NCI-H1092 (cell line): ENCODE results near the gene MOB3A.

Experiments used
- DNase-seq: peaks from one replicate; lab custom pipeline; 2025; lab: John Stamatoyannopoulos, UW

The MOB3A gene

DNA sequence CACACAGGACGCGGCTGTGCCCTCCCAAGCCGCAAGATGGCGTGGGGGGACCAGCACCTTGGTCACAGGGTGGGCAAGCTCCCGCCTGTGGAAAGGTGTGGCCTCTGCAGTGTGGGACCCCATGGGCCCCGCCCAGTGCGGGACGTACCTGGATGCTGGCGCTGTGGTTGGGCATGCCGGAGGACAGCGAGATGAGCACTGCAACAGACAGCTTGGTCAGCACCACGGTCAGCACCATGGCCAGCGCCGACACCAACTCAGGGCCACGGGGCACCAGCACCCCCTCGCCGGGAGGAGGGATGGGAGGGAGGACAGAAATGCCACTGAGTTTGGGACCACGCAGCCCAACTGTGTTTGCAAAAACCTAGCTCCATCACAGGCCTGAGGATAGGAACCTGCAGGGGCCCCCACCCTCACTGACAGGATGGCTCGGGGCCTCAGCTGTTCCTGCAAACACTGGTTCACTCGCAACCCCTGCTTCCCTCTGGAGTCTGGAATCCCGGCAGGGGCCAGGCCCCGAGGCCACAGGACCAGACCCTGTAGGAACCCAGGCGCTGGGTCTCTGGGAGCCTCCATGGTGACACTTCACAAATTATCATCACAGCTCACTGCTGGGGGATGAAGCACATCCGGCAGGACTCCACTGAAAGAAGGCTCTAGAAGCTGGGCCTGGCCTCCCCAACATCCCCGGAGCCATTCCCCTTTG is 27.7 kb upstream of the MOB3A start:
- no peak for DNase-seq

DNA sequence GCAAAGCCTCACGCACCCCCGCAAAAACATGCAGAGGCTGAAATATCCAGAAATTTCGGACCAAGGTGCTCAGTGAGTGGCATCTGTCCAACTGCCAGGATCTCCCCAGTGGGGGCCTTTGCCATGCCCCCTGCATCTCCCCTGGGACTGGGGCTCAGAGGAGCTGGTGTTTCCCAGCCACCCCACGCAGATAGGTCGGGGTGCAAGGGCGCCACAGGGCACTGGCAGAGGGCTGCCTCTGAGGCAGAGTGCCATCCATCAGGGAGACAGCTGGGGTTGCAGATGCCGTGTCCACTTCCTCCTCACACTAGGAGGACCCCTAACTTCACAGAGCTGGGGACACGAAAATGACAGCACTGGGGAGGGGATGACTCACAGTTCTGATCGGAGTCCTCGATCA is 26.9 kb upstream of the MOB3A start:
- no peak for DNase-seq

DNA sequence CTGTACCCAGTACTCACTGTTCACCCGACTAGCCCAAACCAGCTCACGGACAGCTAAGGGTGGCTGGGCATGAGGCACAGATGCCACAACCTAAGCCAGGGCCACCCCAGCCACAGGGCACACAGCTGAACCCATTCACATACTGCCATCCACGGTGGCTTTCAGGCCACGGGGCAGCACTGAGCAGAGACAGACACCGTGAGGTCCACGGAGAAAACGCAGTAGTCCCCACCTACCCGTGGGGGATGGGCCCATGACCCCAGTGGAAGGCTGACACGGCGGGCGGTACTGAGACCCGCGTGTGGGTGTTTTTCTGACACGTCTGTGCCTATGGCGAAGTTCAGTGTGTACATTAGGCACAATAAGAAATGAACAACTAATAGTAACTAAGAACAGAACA is 26.1 kb upstream of the MOB3A start:
- no peak for DNase-seq

DNA sequence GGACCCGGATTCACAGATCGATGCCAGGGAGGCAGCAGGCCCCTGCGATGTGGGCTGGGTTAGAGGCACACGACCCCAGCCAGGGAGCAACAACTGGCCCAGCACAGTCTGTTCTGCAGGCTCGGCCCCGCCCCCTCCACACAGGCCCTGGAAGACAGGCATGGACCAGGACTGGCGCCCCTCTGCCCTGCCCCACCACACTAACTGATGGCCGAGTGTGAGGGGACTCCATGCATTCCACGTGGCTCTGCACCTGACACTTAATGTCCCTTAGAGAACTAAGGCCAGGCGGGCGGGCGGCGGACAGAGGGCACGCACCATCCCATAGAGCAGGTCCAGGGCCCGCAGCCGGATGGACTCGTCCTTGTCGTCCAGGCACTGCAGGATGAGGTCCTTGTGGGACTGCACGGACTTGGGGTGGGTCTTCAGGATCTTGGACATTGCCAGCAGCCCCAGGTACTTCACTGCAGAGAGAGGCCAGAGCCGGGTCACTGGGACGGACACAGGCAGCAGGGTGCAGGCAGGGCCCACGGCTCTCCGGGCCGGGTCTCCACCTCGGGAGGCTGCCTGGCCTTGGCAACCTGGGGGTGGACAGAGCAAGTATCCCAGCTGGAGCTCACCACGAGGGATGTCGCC is 25.4 kb upstream of the MOB3A start:
- no peak for DNase-seq

DNA sequence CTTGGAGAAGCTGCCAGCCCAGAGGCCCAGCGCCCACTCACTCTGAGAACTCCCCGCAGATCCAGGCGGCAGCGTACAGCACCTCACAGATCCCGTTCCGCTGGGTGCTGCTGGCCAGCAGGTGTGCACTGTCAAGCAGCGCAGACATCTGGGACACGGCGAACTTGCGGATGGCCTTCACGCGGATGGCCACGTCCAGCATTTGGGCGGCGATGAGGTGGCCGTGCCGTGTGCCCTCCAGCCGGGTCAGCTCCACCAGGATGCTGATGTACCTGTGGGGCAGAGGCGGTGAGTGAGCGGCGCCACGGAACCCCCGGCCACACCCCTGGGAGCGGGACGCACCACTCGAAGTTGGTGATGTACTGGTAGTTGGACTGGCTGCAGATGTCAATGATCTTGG is 24.7 kb upstream of the MOB3A start:
- DNase-seq, result no peak

DNA sequence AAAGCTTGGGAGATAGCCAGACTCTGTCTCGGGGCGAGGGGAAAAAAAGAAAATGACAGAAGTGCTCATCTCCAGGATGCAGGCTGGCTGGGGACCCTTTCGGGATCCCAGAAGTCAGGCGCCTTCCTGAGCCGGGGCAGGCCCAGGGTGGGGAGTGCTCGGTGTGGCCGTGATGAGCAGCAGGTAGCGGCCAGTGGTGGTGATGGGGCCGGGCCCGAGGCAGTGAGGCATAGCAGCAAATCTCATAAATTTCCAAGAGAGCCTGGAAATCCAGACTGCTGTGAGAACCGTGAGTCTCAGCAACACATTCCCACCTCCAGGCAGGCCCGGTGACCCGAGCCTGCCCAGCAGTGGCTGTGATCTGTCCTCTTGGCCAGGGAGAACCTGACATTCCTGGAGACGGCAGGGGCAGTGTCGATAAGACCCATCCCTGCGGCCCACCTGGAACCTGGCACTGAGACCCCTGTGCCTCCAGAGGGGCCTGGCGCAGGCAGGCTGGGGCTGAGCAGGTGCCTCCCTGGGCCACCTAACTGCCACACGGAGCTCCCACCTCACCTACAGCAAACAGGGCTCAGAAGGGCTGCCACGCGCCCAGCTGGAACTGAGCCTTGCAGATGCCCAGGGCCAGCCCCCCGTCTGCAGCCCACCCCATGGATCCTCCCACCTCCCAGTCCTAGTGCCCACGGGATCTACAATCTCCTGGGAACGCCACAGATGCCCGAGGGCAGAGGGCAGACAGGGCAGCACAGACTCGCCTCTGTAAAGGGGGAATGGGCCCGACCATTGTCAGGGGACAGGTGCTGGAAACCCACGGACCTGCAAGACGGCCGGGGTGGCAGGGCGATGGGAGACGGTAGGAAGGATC is 24.0 kb upstream of the MOB3A start:
- DNase-seq, result no peak

DNA sequence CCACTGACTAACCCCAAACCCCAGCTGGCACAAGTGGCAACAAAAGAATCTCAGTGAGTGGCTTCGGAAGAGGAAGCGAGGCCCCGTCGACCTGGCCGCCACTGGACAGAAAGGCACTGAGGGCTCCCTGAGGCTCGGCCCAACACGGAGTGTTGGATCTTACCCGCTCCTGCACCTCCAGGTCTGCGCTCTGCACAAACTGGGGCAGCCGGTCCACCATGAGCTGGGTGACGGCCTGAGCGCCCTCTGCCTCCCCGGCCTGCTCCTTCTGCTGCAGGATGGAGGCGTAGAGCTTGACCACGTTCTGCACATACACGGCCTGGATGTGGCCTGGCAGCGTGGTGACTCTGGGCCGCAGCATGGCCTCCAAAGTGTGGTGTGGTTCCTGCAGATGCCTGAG is 22.3 kb upstream of the MOB3A start:
- no peak for DNase-seq

DNA sequence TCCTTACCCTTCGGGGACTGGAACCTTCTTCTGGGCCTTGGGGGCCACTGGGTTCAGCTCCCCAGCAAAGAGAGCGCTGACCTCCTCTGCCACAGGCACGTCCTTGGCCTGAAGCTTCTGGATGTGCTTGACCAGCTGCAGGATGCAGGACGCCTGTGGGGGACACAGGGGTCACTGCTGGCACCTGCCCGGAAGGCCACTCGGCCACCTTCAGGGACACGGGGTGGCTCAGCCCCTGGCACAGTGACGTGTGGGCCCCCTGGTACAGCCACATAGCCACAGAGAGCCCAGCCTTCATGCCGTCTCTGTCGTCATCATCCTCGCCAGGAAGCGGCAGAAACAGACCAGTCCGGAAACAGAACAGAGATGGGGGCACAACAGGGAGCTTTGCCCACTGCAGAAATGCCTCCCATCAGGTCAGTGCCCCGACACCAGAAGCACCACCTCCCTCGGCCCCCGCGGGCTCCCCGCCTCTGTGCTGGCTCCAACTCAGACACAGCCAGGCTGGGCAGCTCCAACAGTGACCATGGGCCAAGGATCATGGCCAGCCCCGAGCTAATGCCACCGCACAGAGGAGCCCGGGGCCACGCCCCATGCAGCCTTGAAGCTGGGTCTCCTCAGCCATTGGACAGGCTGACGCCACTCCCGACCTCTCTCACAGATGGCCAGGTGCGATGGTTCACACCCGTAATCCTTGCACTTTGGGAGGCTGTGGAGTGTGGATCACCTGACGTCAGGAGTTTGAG is 21.3 kb upstream of the MOB3A start:
- no peak for DNase-seq

DNA sequence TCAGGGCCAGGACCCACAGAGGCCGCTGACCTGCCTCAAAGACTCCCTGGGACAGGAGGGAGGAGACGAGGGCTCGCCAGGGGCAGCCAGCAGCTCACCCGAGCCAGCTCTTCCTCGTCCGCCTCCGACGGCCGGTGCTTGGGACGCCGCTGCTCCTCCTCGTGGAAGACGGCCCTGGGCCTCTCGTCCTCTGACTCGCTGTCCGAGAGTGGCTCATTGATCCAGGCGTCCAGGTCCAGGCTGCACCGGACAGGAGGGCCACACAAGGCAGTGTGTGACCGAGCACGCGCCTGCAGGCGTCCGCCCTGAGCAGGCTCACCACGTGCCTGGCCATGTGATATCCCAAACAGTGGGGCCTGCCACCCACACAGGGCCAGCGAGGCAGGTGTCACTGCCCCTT is 20.4 kb upstream of the MOB3A start:
- no peak for DNase-seq

DNA sequence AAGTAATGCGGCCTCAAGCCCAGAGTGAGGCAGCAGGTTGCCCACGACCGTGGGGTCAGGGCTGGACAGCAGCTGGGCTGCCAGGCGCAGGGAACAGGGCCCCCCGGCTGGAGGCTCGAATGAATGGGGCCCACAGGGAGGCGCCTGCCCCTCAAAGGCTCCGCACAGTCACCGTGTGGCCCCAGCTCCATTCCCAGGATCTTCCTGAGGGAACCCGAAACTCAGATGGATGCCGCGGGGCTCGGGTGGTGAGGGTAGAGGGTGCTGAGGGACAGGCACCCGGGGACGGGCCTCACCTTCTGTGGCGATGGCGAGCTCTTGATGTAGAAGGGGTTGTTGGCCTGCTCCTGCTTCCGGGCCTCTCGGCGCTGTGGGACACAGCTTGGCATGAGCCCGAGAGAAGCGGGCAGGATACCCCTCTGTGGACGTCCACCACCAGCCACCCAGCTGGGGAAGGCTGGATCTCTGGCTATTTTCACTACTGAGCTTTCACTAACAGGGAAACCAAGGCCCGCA is 19.8 kb upstream of the MOB3A start:
- no peak for DNase-seq

DNA sequence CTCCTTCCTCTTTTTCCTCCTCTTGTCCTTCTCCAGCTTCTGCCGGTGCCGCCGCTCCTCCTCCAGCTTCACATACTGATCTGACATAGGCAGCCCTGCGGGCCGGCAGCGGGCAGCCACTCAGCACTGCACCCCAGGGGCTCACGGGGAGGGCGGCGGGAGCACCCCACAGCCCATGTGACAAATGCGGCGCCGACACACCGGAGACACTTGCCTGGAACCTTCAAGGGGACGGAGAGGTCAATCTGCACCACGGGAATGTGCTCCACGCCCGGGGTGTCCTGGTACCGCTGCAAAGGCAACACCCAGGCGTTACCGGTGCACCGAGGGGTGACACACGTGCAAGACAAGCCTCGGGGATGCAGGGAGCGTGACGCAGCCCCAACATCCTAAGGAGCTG is 19.2 kb upstream of the MOB3A start:
- DNase-seq, result no peak

DNA sequence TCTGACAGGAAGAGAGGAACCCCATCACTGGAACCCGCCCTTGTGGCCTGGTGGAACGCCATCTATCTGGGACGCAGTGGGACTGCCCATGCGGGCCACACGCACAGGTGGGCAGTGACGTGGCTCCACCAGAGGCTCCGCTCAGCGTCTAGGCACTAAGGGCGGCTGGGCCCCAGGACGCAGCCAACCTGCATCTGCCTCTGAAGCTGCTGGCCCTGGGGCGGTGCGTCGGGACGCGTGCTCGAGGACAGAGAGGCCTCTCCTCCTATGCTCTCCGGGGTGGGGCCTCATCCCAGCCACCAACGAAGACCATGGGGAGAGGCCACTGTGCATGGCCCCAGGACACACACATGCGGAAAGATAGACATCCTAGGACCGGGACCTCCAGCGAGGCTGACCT is 18.7 kb upstream of the MOB3A start:
- no peak for DNase-seq

DNA sequence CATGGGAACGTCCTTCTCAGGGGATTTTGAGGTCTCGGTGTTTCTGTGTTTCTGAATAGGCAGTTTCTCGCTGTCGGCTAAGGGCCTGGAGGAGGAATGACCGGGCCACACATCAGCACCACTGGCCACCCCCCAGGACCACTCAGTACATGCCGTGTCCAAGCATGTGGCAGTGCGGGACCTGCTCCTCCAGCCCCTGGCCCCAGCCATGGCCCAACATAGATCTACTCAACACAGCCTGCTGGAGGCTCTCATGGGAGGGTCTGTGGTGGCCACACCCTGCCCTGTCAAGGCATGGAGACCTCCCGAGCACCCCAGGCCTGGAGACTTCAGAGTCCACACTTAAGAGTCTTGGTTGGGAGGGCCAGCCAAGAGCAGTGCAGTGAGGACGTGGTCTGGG is 18.1 kb upstream of the MOB3A start:
- DNase-seq, result no peak

DNA sequence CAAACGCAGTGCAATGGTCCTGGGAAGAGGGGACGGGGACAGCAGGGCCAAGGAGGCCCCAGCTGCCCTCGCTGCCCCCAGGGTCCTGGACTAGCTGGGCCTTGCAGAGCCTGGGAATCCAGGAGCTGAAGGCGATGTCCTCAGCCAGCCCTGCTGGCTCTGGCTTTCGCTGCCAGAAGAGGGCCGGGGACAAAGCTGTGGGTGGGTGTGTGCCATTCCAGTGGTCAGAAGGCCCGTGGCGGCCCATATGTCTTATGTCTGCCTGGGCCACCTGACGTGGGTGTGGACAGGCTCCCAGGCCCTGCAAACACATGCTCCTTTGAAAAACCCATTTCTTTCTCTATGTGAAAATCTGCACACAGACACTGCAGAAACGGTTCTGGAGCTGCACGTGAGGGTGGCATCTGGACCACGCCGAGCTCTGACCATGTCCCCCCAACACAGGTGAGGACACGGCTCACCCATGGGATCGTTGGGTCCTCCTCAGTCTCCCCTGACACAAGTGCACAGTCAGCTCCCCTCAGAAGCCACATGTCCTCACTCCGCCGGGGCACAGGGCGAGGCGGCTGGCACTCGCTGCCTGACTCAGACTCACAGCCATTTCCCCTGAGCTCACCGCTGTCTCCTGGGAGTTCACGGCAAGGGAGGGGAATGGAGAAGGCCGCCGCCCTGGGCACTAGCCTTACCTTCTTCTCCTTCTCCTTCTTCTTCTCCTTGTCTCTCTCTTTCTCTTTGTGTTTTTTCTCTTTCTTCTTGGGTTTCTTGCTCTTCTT is 17.5 kb upstream of the MOB3A start:
- no peak for DNase-seq

DNA sequence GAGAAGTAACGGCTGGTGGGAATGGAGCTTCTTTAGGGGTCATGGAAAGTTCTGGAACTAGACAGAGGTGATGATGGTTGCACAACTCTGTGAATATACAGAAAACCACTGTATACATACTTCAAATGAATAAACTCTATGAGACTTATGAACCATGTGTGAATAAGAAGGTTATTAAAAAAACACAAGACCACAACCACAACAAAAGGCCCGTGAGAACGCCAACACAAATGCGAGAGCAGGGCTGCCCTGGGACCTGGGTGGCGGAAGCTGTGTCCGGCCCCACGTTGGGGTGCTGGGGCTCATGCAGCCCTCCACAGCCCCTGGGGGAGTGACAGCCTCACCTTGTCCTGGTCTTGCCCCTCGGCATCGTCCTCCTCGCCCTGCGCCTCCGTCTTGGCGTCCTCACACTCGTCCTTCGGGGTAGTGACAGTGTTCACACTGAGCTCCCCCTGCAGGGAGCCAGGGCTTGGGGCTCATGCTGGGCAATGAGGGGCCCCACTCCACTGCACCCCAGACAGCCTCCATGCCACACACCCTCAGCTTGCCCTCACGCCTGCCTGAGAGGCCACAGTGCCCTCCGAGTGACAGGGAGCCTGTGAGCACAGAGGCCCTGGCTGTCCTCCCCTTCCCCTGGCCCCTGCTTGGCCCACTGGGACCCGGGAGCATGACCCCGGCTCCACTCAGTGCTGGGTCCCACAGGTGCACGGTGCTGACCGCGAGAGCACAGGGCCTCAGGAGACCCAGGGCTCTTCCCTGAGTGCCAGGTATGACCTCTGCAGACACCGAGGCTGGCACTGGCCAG is 16.6 kb upstream of the MOB3A start:
- DNase-seq, result no peak

DNA sequence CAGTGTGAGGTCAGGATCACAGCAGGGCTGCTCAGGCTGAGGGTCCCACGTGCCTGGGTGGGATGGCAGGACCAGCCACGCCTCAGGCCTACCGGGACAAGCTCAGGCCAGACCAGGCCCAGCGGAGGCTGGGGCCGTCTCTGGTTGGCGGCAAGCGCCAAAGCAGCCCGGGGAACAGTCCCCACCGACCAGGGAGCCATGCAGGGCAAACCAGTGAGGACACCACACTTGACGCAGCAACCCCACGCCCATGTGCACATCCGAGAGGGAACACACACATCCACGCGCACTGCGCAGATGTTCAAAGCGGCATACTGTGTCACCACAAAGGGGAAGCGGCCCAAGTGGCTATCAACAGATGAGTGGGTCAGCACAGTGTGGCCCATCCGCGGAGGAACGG is 15.8 kb upstream of the MOB3A start:
- DNase-seq, result no peak

DNA sequence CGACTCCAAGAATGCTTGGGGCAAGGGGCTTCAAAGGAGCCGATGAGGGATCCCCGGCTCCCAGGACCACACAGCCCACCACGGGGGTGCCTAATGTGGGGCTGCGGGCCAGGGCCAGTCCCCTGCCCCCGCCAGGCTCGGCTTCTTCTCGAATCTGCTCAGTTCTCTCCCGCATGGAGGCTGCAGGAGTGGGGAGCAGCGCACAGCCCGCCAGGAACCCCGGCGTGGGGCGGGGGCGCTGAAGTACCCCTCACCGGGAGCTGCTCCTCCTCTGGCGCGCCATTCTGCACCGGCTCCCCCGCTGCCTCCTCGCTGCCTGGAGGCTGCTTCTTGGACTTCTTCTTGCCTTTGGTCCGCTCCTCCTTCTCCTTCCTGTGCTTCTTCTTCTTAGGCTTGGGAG is 15.3 kb upstream of the MOB3A start:
- DNase-seq, result no peak

DNA sequence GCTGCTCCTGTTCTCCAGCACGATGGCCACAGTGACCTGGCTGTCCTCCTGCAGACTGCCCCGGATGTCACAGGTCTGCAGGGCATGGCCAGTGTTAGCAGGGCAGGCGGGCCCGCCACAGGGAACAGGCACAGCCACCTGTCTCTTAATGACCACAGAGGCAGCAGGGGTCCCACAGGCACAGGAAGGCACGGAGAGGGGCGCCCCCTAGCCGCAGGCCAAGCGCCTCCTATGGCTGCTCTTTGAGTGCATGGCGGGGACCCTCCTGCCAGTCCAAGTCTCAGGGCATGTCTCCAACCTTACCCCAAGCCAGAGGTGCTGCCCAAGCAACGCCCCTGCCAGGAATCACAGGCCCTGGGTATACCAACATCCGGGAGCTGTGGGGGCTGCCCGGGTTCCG is 14.7 kb upstream of the MOB3A start:
- DNase-seq, result no peak

DNA sequence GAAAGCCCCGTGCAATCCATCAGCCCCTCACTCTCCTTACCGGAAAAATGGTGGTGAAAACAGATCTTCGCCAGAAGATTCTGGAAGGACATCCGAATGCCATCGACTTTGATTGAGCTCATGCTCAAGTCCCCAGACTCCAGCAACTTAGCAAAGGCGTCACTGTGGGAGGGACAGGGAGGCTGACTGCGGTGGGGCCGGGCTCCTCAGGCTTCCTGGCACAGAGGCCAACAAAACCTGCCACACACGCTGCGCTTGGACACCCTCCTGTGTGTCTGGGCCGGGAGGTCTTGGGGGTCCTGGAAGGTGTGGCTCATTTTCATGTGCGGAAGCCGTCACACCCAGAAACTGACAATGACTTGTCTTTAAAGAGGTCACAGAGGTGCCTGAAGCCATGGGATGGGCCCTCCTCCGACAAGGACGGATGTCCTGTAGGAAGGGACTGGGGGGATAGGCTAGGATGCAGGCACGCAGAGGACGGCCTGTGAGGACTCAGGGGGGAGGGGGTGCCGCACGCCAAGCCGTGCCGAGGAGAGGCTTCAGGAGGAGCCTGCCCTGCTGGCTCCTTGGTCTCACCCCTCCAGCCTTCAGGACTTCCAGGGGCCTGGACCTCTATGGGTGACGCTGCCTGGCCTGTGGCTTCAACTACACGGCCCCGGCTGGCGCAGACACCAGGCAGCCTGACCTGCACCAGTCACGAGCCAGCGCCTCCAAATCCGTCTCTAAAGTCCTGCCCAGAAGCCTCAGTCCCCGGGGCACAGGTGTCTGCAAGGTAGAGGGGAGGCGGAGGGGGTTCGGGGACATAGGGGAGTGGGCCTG is 13.1 kb upstream of the MOB3A start:
- no peak for DNase-seq
